Hepatocyte (in vitro differentiated cells): Measurements from ENCODE around the gene EDARADD. TPM values are rescaled to one million over a fixed set of nuclear protein-coding genes. Genes with fewer than 3 reads are reported as not detected.
A peak's percentile ranks its signal among the peaks of the same experiment; 100 is the strongest.

ENCODE experiments used
- DNase-seq: peaks from one replicate; pipeline ENCODE4 v3.0.0-alpha.2; 2016; ENCODE audit warnings: low spot score
- H2AFZ ChIP-seq: fragments of 200-600 bp; sonication (generic); 2 replicates; pipeline ENCODE4 v1.6.0; 2016; ENCODE audit warnings: antibody characterized with exemption, mild to moderate bottlenecking
- H3K27ac ChIP-seq: fragments of 200-600 bp; sonication (generic); 2 replicates; pipeline ENCODE4 v1.5.1; 2016; ENCODE audit warnings: mild to moderate bottlenecking
- H3K27me3 ChIP-seq: fragments of 200-600 bp; sonication (generic); 2 replicates; pipeline ENCODE4 v1.6.1; 2016
- H3K36me3 ChIP-seq: fragments of 200-600 bp; sonication (generic); replicated peaks from 2 replicates; pipeline ENCODE4 v1.5.1; 2016; ENCODE audit warnings: low read depth; ENCODE audit not compliant: insufficient read depth
- H3K4me1 ChIP-seq: fragments of 200-600 bp; sonication (generic); 2 replicates; pipeline ENCODE4 v1.5.1; 2016; ENCODE audit warnings: mild to moderate bottlenecking, moderate library complexity; ENCODE audit not compliant: insufficient read depth
- H3K4me2 ChIP-seq: fragments of 200-600 bp; sonication (generic); 2 replicates; pipeline ENCODE4 v1.6.0; 2016
- H3K4me3 ChIP-seq: fragments of 200-600 bp; sonication (generic); 2 replicates; pipeline ENCODE4 v1.5.1; 2016; ENCODE audit warnings: mild to moderate bottlenecking
- H3K79me2 ChIP-seq: fragments of 200-600 bp; sonication (generic); 2 replicates; pipeline ENCODE4 v1.6.0; 2017; ENCODE audit warnings: mild to moderate bottlenecking
- H3K9me2 ChIP-seq: fragments of 200-600 bp; sonication (generic); replicated peaks from 2 replicates; pipeline ENCODE4 v1.6.0; 2017; ENCODE audit warnings: mild to moderate bottlenecking; ENCODE audit not compliant: insufficient read depth
- H3K9me3 ChIP-seq: fragments of 200-600 bp; sonication (generic); 2 replicates; pipeline ENCODE4 v1.5.1; 2016; ENCODE audit warnings: low read depth, mild to moderate bottlenecking
- H4K20me1 ChIP-seq: fragments of 200-600 bp; sonication (generic); 2 replicates; pipeline ENCODE4 v1.6.0; 2016; ENCODE audit warnings: mild to moderate bottlenecking; ENCODE audit not compliant: insufficient read depth, poor library complexity, severe bottlenecking
- CTCF ChIP-seq: fragments of 200-600 bp; sonication (generic); IDR thresholded peaks from 2 replicates; pipeline ENCODE4 v1.5.1; 2016; ENCODE audit warnings: antibody characterized with exemption, mild to moderate bottlenecking; ENCODE audit not compliant: poor library complexity
- EZH2 ChIP-seq: fragments of 200-600 bp; sonication (generic); IDR thresholded peaks from 2 replicates; pipeline ENCODE4 v1.6.1; 2016; ENCODE audit warnings: antibody characterized with exemption, mild to moderate bottlenecking, borderline replicate concordance
- EZH2phosphoT487 ChIP-seq: fragments of 200-600 bp; sonication (generic); IDR thresholded peaks from one replicate; pipeline ENCODE4 v1.6.1; 2018; ENCODE audit warnings: antibody characterized with exemption, mild to moderate bottlenecking, low read depth, moderate library complexity; ENCODE audit not compliant: unreplicated experiment, severe bottlenecking
- WGBS: methylation state at CpG from one replicate; pipeline ENCODE4 v1.1.6; 2016; ENCODE audit warnings: low lambda C conversion rate; ENCODE audit errors: missing lambda C conversion rate; 5-methylcytosine and 5-hydroxymethylcytosine counted together
- polyA plus RNA-seq: library from polyadenylated mRNA; unstranded; fragments of >200 nt; fragmentation: Nextera tagmentation; extraction: Ambion mirVana; gene quantifications from 2 replicates; pipeline ENCODE4 v1.2.1, GENCODE V29; 2016
- total RNA-seq: library from RNA; depleted of rRNA; stranded (reverse); fragments of >200 nt; gene quantifications from 2 replicates; pipeline ENCODE4 v1.2.3, GENCODE V29; 2014

EDARADD gene
- total and polyA plus RNA-seq, 2 experiments from 2014 or later = 1.7 to 4.5 TPM

GRCh38 chr1:236421022-236421421 lies 26.9 kb downstream of the EDARADD start:
- peak; percentile 35 for DNase-seq
- Histone ChIP-seq H3K4me3 (no peak overlapping the region), H3K27me3 (no peaks in the 10 kb centered on the region), H3K9me2 (no peaks in the 10 kb centered on the region), H3K4me2 (no peak overlapping the region), H2AFZ (no peak overlapping the region), H4K20me1 (no peaks in the 10 kb centered on the region), H3K36me3 (no peaks in the 10 kb centered on the region), H3K9me3 (no peaks in the 10 kb centered on the region), H3K4me1 (no peaks in the 10 kb centered on the region), H3K27ac (peak overlapping the region; percentile 46), H3K79me2 (no peaks in the 10 kb centered on the region)
- WGBS = 59% methylated on average over 4 of the region's 4 CpGs
- TF ChIP-seq CTCF (no peak), EZH2phosphoT487 (no peak), EZH2 (no peak)

- Histone ChIP-seq H3K4me2 (no peak overlapping the region), H3K36me3 (no peaks in the 10 kb centered on the region), H4K20me1 (no peaks in the 10 kb centered on the region), H3K9me2 (no peaks in the 10 kb centered on the region), H3K27ac (no peak overlapping the region), H3K79me2 (no peaks in the 10 kb centered on the region), H2AFZ (no peak overlapping the region), H3K4me3 (no peak overlapping the region), H3K4me1 (no peaks in the 10 kb centered on the region), H3K9me3 (no peaks in the 10 kb centered on the region), H3K27me3 (no peaks in the 10 kb centered on the region)
- TF ChIP-seq EZH2 (no peak), EZH2phosphoT487 (no peak)
- no peak for DNase-seq
- WGBS = 78% methylated on average over 4 of the region's 4 CpGs
Measured at GRCh38 chr1:236421850-236422516, 27.9 kb downstream of the EDARADD start.

- Histone ChIP-seq H3K36me3 (no peaks in the 10 kb centered on the region), H2AFZ (no peak overlapping the region), H3K27ac (no peak overlapping the region), H3K4me1 (no peaks in the 10 kb centered on the region), H3K4me2 (no peak overlapping the region), H3K9me3 (no peaks in the 10 kb centered on the region), H3K4me3 (no peak overlapping the region), H3K27me3 (no peaks in the 10 kb centered on the region), H3K9me2 (no peaks in the 10 kb centered on the region), H3K79me2 (no peaks in the 10 kb centered on the region), H4K20me1 (no peaks in the 10 kb centered on the region)
- TF ChIP-seq CTCF (no peak), EZH2phosphoT487 (no peak), EZH2 (no peak)
- WGBS = 88% methylated on average over 3 of the region's 3 CpGs
- no peak for DNase-seq
Measured at GRCh38 chr1:236422517-236422876, 28.4 kb downstream of the EDARADD start.

GRCh38 chr1:236425031-236425663 lies 31.1 kb downstream of the EDARADD start:
- Histone ChIP-seq H3K9me2 (no peaks in the 10 kb centered on the region), H3K9me3 (no peaks in the 10 kb centered on the region), H3K27me3 (no peaks in the 10 kb centered on the region)

More at GRCh38 chr1:236425031-236425663, 31.1 kb downstream of the EDARADD start:
- H2AFZ ChIP-seq = no peak overlapping the region
- H3K4me2 ChIP-seq = no peak overlapping the region
- no peak overlapping the region for H3K27ac ChIP-seq
- no peak overlapping the region for H3K4me3 ChIP-seq
- no peak for DNase-seq
- TF ChIP-seq CTCF (no peak), EZH2phosphoT487 (no peak), EZH2 (no peak)
- no peaks in the 10 kb centered on the region for H4K20me1 ChIP-seq
- H3K79me2 ChIP-seq = no peaks in the 10 kb centered on the region
- H3K4me1 ChIP-seq = peaks cover 4% of the 10 kb centered on the region
- WGBS = 89% methylated on average over 14 of the region's 14 CpGs
- H3K36me3 ChIP-seq = no peaks in the 10 kb centered on the region
